Liver (tissue), 3 donors: ENCODE results near the gene METTL5.

ENCODE experiments used
- EGR1 ChIP-seq, 2 donors: IDR thresholded peaks; 2 replicates each; pipeline ENCODE4 v1.6.1; 2016 to 2018; ENCODE audit warnings: antibody characterized with exemption in 2 of 2, low read depth in 2 of 2
- HNF4G ChIP-seq: IDR thresholded peaks from 2 replicates; pipeline ENCODE4 v1.6.1; 2016; ENCODE audit warnings: antibody characterized with exemption
- JUND ChIP-seq, 2 donors: IDR thresholded peaks; 2 replicates each; pipeline ENCODE4 v1.6.1; 2016; ENCODE audit warnings: antibody characterized with exemption in 2 of 2
- NR2F2 ChIP-seq: IDR thresholded peaks from 2 replicates; pipeline ENCODE4 v1.6.1; 2016; ENCODE audit warnings: antibody characterized with exemption
- RAD21 ChIP-seq, 2 donors: IDR thresholded peaks; 2 replicates each; pipeline ENCODE4 v1.6.1; 2016; ENCODE audit warnings: antibody characterized with exemption in 2 of 2, mild to moderate bottlenecking in 2 of 2
- TAF1 ChIP-seq: conservative IDR thresholded peaks from 2 replicates; pipeline ENCODE4 v1.6.1; 2016; ENCODE audit warnings: antibody characterized with exemption, mild to moderate bottlenecking
- YY1 ChIP-seq: IDR thresholded peaks from 2 replicates; pipeline ENCODE4 v1.6.1; 2016; ENCODE audit warnings: antibody characterized with exemption, mild to moderate bottlenecking
- TF ChIP-seq, protein P1 (sequence below): fragments of 150-350 bp; IDR thresholded peaks from 2 replicates; pipeline ENCODE4 v1.5.1; 2017; ENCODE audit warnings: improper control_type of control experiment, low read depth, low read length; ENCODE audit not compliant: missing input control
- TF ChIP-seq, protein P2 (sequence below): IDR thresholded peaks from 2 replicates; pipeline ENCODE4 v1.6.1; 2016; ENCODE audit warnings: antibody characterized with exemption
- TF ChIP-seq, protein P3 (sequence below): IDR thresholded peaks from 2 replicates; pipeline ENCODE4 v1.6.1; 2016; ENCODE audit warnings: antibody characterized with exemption
- TF ChIP-seq, protein P4 (sequence below): IDR thresholded peaks from 2 replicates; pipeline ENCODE4 v1.6.1; 2016; ENCODE audit warnings: antibody characterized with exemption
- donor health status: healthy.
- donor health status: healthy.

DNA sequence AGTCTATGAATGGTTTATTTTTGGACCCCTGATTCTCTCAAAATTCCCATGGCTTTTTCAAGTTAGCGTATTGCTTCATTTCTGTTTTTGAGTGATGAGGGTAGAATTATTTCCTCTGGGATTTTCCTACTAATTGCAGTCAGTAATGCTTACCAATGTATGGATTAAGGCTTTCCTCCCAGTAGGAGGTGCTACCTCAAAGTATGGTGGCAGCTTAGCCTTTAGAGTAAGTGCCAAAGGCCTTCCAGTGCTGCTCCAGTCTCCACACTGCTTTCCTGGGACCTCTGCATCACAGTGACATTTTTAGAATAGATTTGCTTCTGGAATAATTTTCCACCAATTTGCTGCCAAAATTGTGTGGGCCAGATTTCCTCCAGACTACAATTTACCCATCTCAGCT, 42.2 kb downstream of the METTL5 start:
- TF ChIP-seq, protein P1, sequence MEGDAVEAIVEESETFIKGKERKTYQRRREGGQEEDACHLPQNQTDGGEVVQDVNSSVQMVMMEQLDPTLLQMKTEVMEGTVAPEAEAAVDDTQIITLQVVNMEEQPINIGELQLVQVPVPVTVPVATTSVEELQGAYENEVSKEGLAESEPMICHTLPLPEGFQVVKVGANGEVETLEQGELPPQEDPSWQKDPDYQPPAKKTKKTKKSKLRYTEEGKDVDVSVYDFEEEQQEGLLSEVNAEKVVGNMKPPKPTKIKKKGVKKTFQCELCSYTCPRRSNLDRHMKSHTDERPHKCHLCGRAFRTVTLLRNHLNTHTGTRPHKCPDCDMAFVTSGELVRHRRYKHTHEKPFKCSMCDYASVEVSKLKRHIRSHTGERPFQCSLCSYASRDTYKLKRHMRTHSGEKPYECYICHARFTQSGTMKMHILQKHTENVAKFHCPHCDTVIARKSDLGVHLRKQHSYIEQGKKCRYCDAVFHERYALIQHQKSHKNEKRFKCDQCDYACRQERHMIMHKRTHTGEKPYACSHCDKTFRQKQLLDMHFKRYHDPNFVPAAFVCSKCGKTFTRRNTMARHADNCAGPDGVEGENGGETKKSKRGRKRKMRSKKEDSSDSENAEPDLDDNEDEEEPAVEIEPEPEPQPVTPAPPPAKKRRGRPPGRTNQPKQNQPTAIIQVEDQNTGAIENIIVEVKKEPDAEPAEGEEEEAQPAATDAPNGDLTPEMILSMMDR = no peak
- TF ChIP-seq, protein P2, sequence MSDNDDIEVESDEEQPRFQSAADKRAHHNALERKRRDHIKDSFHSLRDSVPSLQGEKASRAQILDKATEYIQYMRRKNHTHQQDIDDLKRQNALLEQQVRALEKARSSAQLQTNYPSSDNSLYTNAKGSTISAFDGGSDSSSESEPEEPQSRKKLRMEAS = no peak
- no peak for TF ChIP-seq JUND (IDR thresholded peaks at IDR 0.05)
- TF ChIP-seq, protein P3, sequence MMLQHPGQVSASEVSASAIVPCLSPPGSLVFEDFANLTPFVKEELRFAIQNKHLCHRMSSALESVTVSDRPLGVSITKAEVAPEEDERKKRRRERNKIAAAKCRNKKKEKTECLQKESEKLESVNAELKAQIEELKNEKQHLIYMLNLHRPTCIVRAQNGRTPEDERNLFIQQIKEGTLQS = no peak
- TF ChIP-seq, protein P4, sequence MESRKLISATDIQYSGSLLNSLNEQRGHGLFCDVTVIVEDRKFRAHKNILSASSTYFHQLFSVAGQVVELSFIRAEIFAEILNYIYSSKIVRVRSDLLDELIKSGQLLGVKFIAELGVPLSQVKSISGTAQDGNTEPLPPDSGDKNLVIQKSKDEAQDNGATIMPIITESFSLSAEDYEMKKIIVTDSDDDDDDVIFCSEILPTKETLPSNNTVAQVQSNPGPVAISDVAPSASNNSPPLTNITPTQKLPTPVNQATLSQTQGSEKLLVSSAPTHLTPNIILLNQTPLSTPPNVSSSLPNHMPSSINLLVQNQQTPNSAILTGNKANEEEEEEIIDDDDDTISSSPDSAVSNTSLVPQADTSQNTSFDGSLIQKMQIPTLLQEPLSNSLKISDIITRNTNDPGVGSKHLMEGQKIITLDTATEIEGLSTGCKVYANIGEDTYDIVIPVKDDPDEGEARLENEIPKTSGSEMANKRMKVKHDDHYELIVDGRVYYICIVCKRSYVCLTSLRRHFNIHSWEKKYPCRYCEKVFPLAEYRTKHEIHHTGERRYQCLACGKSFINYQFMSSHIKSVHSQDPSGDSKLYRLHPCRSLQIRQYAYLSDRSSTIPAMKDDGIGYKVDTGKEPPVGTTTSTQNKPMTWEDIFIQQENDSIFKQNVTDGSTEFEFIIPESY = no peak
- TF ChIP-seq TAF1 = no peak
- no peak for TF ChIP-seq HNF4G
- no peak for TF ChIP-seq RAD21 (IDR thresholded peaks at IDR 0.05)
- no peak for TF ChIP-seq YY1
- TF ChIP-seq NR2F2 = no peak
- no peak for TF ChIP-seq EGR1 (IDR thresholded peaks at IDR 0.05; ENCODE audit: low read depth in 2 of 2)
